Activated T-helper 17 cell treated with anti-CD3 and anti-CD28 coated beads, Interleukin-2, amount 50 U/mL, for 72 hours (primary cell): ENCODE measurements around the gene METTL13. TPM values are rescaled to one million over a fixed set of nuclear protein-coding genes. Genes with fewer than 3 reads are reported as not detected.
A peak's percentile ranks its signal among the peaks of the same experiment; 100 is the strongest.

Experiments used
- ATAC-seq: fragments of 150-1000 bp; cut with Tn5 transposase; replicated peaks from 2 replicates; pipeline ENCODE4 v1.10.0; 2021; ENCODE audit warnings: mild to moderate bottlenecking, moderate library complexity
- H3K27ac Mint-ChIP-seq: one replicate; pipeline ENCODE4 v1.8.0; 2022; ENCODE audit warnings: mixed read lengths
- H3K27me3 Mint-ChIP-seq: one replicate; pipeline ENCODE4 v1.8.0; 2022; ENCODE audit warnings: mixed read lengths
- H3K36me3 Mint-ChIP-seq: one replicate; pipeline ENCODE4 v1.8.0; 2022; ENCODE audit warnings: low read depth, mild to moderate bottlenecking, mixed read lengths
- H3K4me1 Mint-ChIP-seq: one replicate; pipeline ENCODE4 v1.8.0; 2022; ENCODE audit warnings: mixed read lengths
- H3K4me3 Mint-ChIP-seq: one replicate; pipeline ENCODE4 v1.8.0; 2022; ENCODE audit warnings: mild to moderate bottlenecking, mixed read lengths
- H3K9me3 Mint-ChIP-seq: one replicate; pipeline ENCODE4 v1.8.0; 2022; ENCODE audit warnings: mixed read lengths
- total RNA-seq, 2 donors: library from RNA; stranded (reverse); gene quantifications; one replicate each; pipeline ENCODE4 v1.2.3, GENCODE V29; 2022

Gene METTL13
- total RNA-seq, 2 donors from 2014 or later: 77.7 to 83.1 TPM

- Mint-ChIP-seq H3K4me3 (peak overlapping the region; percentile 11), H3K27me3 (peaks cover 10% of the 10 kb centered on the region), H3K9me3 (peaks cover 5% of the 10 kb centered on the region), H3K27ac (peak overlapping the region; percentile 45), H3K36me3 (peaks cover 6% of the 10 kb centered on the region), H3K4me1 (peaks cover 7% of the 10 kb centered on the region)
- no peak for ATAC-seq
These were observed 27.6 kb upstream of the METTL13 start for GRCh38 chr1:171753685-171754352.

GRCh38 chr1:171754353-171754705, 27.1 kb upstream of the METTL13 start:
- Mint-ChIP-seq H3K9me3 (peaks cover 5% of the 10 kb centered on the region), H3K27me3 (peaks cover 10% of the 10 kb centered on the region), H3K4me3 (peak overlapping the region; percentile 11), H3K4me1 (peaks cover 7% of the 10 kb centered on the region), H3K36me3 (peaks cover 6% of the 10 kb centered on the region), H3K27ac (peak overlapping the region; percentile 45)
- ATAC-seq: peak; percentile 41

- Mint-ChIP-seq H3K27me3 (peaks cover 10% of the 10 kb centered on the region), H3K36me3 (peaks cover 6% of the 10 kb centered on the region), H3K9me3 (peaks cover 5% of the 10 kb centered on the region), H3K4me3 (no peak overlapping the region), H3K4me1 (peaks cover 7% of the 10 kb centered on the region), H3K27ac (no peak overlapping the region)
- no peak for ATAC-seq
These were observed 26.5 kb upstream of the METTL13 start for GRCh38 chr1:171754971-171755370.

GRCh38 chr1:171756856-171757255, 24.6 kb upstream of the METTL13 start:
- no peak for ATAC-seq
- Mint-ChIP-seq H3K27me3 (peaks cover 10% of the 10 kb centered on the region), H3K9me3 (no peaks in the 10 kb centered on the region), H3K36me3 (no peaks in the 10 kb centered on the region), H3K27ac (no peak overlapping the region), H3K4me3 (no peak overlapping the region), H3K4me1 (no peaks in the 10 kb centered on the region)

- Mint-ChIP-seq H3K27ac (no peak overlapping the region), H3K36me3 (no peaks in the 10 kb centered on the region), H3K27me3 (peaks cover 11% of the 10 kb centered on the region), H3K9me3 (no peaks in the 10 kb centered on the region), H3K4me3 (no peak overlapping the region), H3K4me1 (no peaks in the 10 kb centered on the region)
- ATAC-seq: no peak
These were observed 23.4 kb upstream of the METTL13 start for GRCh38 chr1:171758011-171758410.

GRCh38 chr1:171762143-171762563, 19.3 kb upstream of the METTL13 start:
- Mint-ChIP-seq H3K4me1 (no peaks in the 10 kb centered on the region), H3K27me3 (peaks cover 24% of the 10 kb centered on the region), H3K4me3 (no peak overlapping the region), H3K27ac (no peak overlapping the region), H3K9me3 (no peaks in the 10 kb centered on the region), H3K36me3 (no peaks in the 10 kb centered on the region)
- no peak for ATAC-seq

- Mint-ChIP-seq H3K36me3 (no peaks in the 10 kb centered on the region), H3K4me1 (no peaks in the 10 kb centered on the region), H3K27me3 (peaks cover 21% of the 10 kb centered on the region), H3K9me3 (no peaks in the 10 kb centered on the region), H3K4me3 (no peak overlapping the region), H3K27ac (no peak overlapping the region)
- ATAC-seq: no peak
These were observed 17.7 kb upstream of the METTL13 start for GRCh38 chr1:171763764-171764163.

GRCh38 chr1:171769171-171769570, 12.3 kb upstream of the METTL13 start:
- Mint-ChIP-seq H3K4me1 (no peaks in the 10 kb centered on the region), H3K4me3 (no peak overlapping the region), H3K27me3 (peaks cover 16% of the 10 kb centered on the region), H3K27ac (no peak overlapping the region), H3K9me3 (no peaks in the 10 kb centered on the region), H3K36me3 (no peaks in the 10 kb centered on the region)
- no peak for ATAC-seq

GRCh38 chr1:171769754-171770153, 11.7 kb upstream of the METTL13 start:
- no peaks in the 10 kb centered on the region for H3K4me1 Mint-ChIP-seq
- no peaks in the 10 kb centered on the region for H3K9me3 Mint-ChIP-seq
- peaks cover 11% of the 10 kb centered on the region for H3K27me3 Mint-ChIP-seq
- ATAC-seq: no peak
- H3K27ac Mint-ChIP-seq: no peak overlapping the region
- H3K36me3 Mint-ChIP-seq: no peaks in the 10 kb centered on the region
- no peak overlapping the region for H3K4me3 Mint-ChIP-seq

- Mint-ChIP-seq H3K27me3 (peaks cover 6% of the 10 kb centered on the region), H3K27ac (no peak overlapping the region), H3K36me3 (no peaks in the 10 kb centered on the region), H3K4me3 (no peak overlapping the region), H3K9me3 (no peaks in the 10 kb centered on the region), H3K4me1 (peaks cover under 1% of the 10 kb centered on the region)
- no peak for ATAC-seq
These were observed 9.1 kb upstream of the METTL13 start for GRCh38 chr1:171772312-171772711.

- no peaks in the 10 kb centered on the region for H3K27me3 Mint-ChIP-seq
- ATAC-seq: no peak
- no peaks in the 10 kb centered on the region for H3K9me3 Mint-ChIP-seq
- H3K4me3 Mint-ChIP-seq: peak overlapping the region; percentile 95
- peak overlapping the region; percentile 95 for H3K27ac Mint-ChIP-seq
- H3K36me3 Mint-ChIP-seq: peaks cover 43% of the 10 kb centered on the region
- peaks cover 34% of the 10 kb centered on the region for H3K4me1 Mint-ChIP-seq
These were observed 781 bp upstream of the METTL13 start for GRCh38 chr1:171780583-171781175.

- Mint-ChIP-seq H3K27me3 (no peaks in the 10 kb centered on the region), H3K9me3 (no peaks in the 10 kb centered on the region), H3K27ac (peak overlapping the region; percentile 94), H3K4me3 (peak overlapping the region; percentile 95), H3K36me3 (peaks cover 76% of the 10 kb centered on the region), H3K4me1 (peaks cover 42% of the 10 kb centered on the region)
- ATAC-seq: no peak
These were observed 2.5 kb downstream of the METTL13 start for GRCh38 chr1:171783816-171784530.

GRCh38 chr1:171784784-171785183, 3.3 kb downstream of the METTL13 start:
- H3K4me3 Mint-ChIP-seq: peak overlapping the region; percentile 95
- ATAC-seq: no peak
- H3K9me3 Mint-ChIP-seq: no peaks in the 10 kb centered on the region
- no peaks in the 10 kb centered on the region for H3K27me3 Mint-ChIP-seq
- peak overlapping the region; percentile 94 for H3K27ac Mint-ChIP-seq
- H3K36me3 Mint-ChIP-seq: peaks cover 84% of the 10 kb centered on the region
- peaks cover 44% of the 10 kb centered on the region for H3K4me1 Mint-ChIP-seq

- H3K27ac Mint-ChIP-seq: peak overlapping the region; percentile 94
- no peak for ATAC-seq
- H3K4me3 Mint-ChIP-seq: peak overlapping the region; percentile 95
- no peaks in the 10 kb centered on the region for H3K27me3 Mint-ChIP-seq
- H3K36me3 Mint-ChIP-seq: peaks cover 94% of the 10 kb centered on the region
- no peaks in the 10 kb centered on the region for H3K9me3 Mint-ChIP-seq
- H3K4me1 Mint-ChIP-seq: peaks cover 44% of the 10 kb centered on the region
These were observed 4.3 kb downstream of the METTL13 start for GRCh38 chr1:171785766-171786165.

GRCh38 chr1:171786534-171786933, 5.1 kb downstream of the METTL13 start:
- H3K27ac Mint-ChIP-seq: peak overlapping the region; percentile 55
- peak overlapping the region; percentile 95 for H3K4me3 Mint-ChIP-seq
- H3K36me3 Mint-ChIP-seq: peaks cover 97% of the 10 kb centered on the region
- H3K27me3 Mint-ChIP-seq: no peaks in the 10 kb centered on the region
- no peaks in the 10 kb centered on the region for H3K9me3 Mint-ChIP-seq
- peaks cover 44% of the 10 kb centered on the region for H3K4me1 Mint-ChIP-seq
- ATAC-seq: no peak
